HEK293 (cell line): ENCODE data around the gene KCNT1.
A peak's percentile ranks its signal among the peaks of the same experiment; 100 is the strongest.

Experiments used
- CTCF ChIA-PET: fragments of 350-600 bp; formaldehyde crosslinking; extraction: SDS; loops from one replicate; lab custom pipeline; 2021; ENCODE audit warnings: antibody characterized with exemption; lab: Yijun Ruan, JAX
- POLR2A ChIA-PET: fragments of 300-600 bp; formaldehyde crosslinking; extraction: SDS; loops from one replicate; lab custom pipeline; 2020; ENCODE audit warnings: antibody characterized with exemption, inconsistent platforms; lab: Yijun Ruan, JAX
- H3K27ac ChIP-seq: fragments of 200-500 bp; sonication (Bioruptor generic); 2 replicates; pipeline ENCODE4 v1.5.1; 2014; ENCODE audit warnings: low read depth, low read length, control low read depth, inconsistent platforms; ENCODE audit errors: extremely low read depth
- H3K36me3 ChIP-seq, 2 experiments: fragments of 200-500 bp in 1 of 2; sonication (Bioruptor generic) in 1 of 2; 1 replicate in 1 of 2; 2 replicates in 1 of 2; pipeline ENCODE4 v1.5.1; 2014 to 2017; ENCODE audit warnings: inconsistent platforms in 2 of 2, low read length in 2 of 2; ENCODE audit not compliant: control insufficient read depth in 2 of 2, insufficient read depth in 1 of 2
- H3K4me1 ChIP-seq: fragments of 200-500 bp; sonication (Bioruptor generic); 2 replicates; pipeline ENCODE4 v1.5.1; 2014; ENCODE audit warnings: mild to moderate bottlenecking, low read length, inconsistent platforms; ENCODE audit not compliant: control insufficient read depth, insufficient read depth
- H3K4me3 ChIP-seq: 2 replicates; pipeline ENCODE4 v1.5.1; 2011; ENCODE audit warnings: low read depth, mild to moderate bottlenecking, control low read depth, low read length, moderate library complexity
- H3K9me3 ChIP-seq: fragments of 200-500 bp; sonication (Bioruptor generic); 2 replicates; pipeline ENCODE4 v1.5.1; 2014; ENCODE audit warnings: low read depth, low read length, inconsistent platforms; ENCODE audit not compliant: control insufficient read depth, insufficient read depth
- BCL11A ChIP-seq: fragments of 450-650 bp; formaldehyde crosslinking; IDR thresholded peaks from 2 replicates; pipeline ENCODE4 v1.5.1; 2016; ENCODE audit warnings: low read depth, missing biosample characterization, missing genetic modification characterization
- FEZF1 ChIP-seq: fragments of 450-650 bp; formaldehyde crosslinking; IDR thresholded peaks from 2 replicates; pipeline ENCODE4 v1.5.1; 2016; ENCODE audit warnings: missing biosample characterization, missing genetic modification characterization
- KLF1 ChIP-seq: fragments of 450-650 bp; formaldehyde crosslinking; IDR thresholded peaks from 2 replicates; pipeline ENCODE4 v1.5.1; 2016; ENCODE audit warnings: missing biosample characterization, missing genetic modification characterization
- KLF7 ChIP-seq: fragments of 450-650 bp; formaldehyde crosslinking; IDR thresholded peaks from 2 replicates; pipeline ENCODE4 v1.5.1; 2016; ENCODE audit warnings: missing biosample characterization, missing genetic modification characterization, borderline replicate concordance
- REPIN1 ChIP-seq: fragments of 450-650 bp; formaldehyde crosslinking; IDR thresholded peaks from 2 replicates; pipeline ENCODE4 v1.5.1; 2017; ENCODE audit warnings: missing biosample characterization, missing genetic modification characterization, low read depth
- SALL2 ChIP-seq: fragments of 450-650 bp; formaldehyde crosslinking; IDR thresholded peaks from 2 replicates; pipeline ENCODE4 v1.5.0; 2017; ENCODE audit warnings: missing biosample characterization, mild to moderate bottlenecking, missing genetic modification characterization, borderline replicate concordance
- ZBTB7A ChIP-seq: fragments of 450-650 bp; formaldehyde crosslinking; IDR thresholded peaks from 2 replicates; pipeline ENCODE4 v1.5.1; 2016; ENCODE audit warnings: low read depth, missing biosample characterization, missing genetic modification characterization
- ZIC2 ChIP-seq: fragments of 450-650 bp; formaldehyde crosslinking; IDR thresholded peaks from 2 replicates; pipeline ENCODE4 v1.5.1; 2016; ENCODE audit warnings: missing biosample characterization, missing genetic modification characterization
- ZNF121 ChIP-seq: fragments of 450-650 bp; formaldehyde crosslinking; IDR thresholded peaks from 2 replicates; pipeline ENCODE4 v1.5.1; 2016; ENCODE audit warnings: missing biosample characterization, missing genetic modification characterization
- ZNF221 ChIP-seq: fragments of 450-650 bp; formaldehyde crosslinking; IDR thresholded peaks from 2 replicates; pipeline ENCODE4 v1.5.1; 2017; ENCODE audit warnings: missing biosample characterization, missing genetic modification characterization, borderline replicate concordance
- ZNF335 ChIP-seq: fragments of 450-650 bp; formaldehyde crosslinking; conservative IDR thresholded peaks from 2 replicates; pipeline ENCODE4 v1.5.1; 2016; ENCODE audit warnings: missing biosample characterization, missing genetic modification characterization
- ZNF555 ChIP-seq: fragments of 450-650 bp; formaldehyde crosslinking; conservative IDR thresholded peaks from 2 replicates; pipeline ENCODE4 v1.5.1; 2017; ENCODE audit warnings: missing biosample characterization, mild to moderate bottlenecking, missing genetic modification characterization, inconsistent platforms
- ZNF561 ChIP-seq: fragments of 450-650 bp; IDR thresholded peaks from 2 replicates; pipeline ENCODE4 v1.5.1; 2018; ENCODE audit warnings: missing biosample characterization, missing genetic modification characterization, borderline replicate concordance
- ZNF571 ChIP-seq: fragments of 450-650 bp; formaldehyde crosslinking; IDR thresholded peaks from 2 replicates; pipeline ENCODE4 v1.5.0; 2017; ENCODE audit warnings: missing biosample characterization, missing genetic modification characterization
- ZNF621 ChIP-seq: fragments of 450-650 bp; formaldehyde crosslinking; IDR thresholded peaks from 2 replicates; pipeline ENCODE4 v1.5.1; 2017; ENCODE audit warnings: missing biosample characterization, missing genetic modification characterization
- ZNF791 ChIP-seq: fragments of 450-650 bp; formaldehyde crosslinking; IDR thresholded peaks from 2 replicates; pipeline ENCODE4 v1.5.1; 2016; ENCODE audit warnings: missing biosample characterization, missing genetic modification characterization
- TF ChIP-seq, protein P1 (sequence below): fragments of 450-650 bp; formaldehyde crosslinking; IDR thresholded peaks from 2 replicates; pipeline ENCODE4 v1.5.1; 2016; ENCODE audit warnings: missing biosample characterization, missing genetic modification characterization
- TF ChIP-seq, protein P2 (sequence below): fragments of 450-650 bp; formaldehyde crosslinking; conservative IDR thresholded peaks from 2 replicates; pipeline ENCODE4 v1.5.1; 2016; ENCODE audit warnings: low read depth, missing biosample characterization, missing genetic modification characterization
- TF ChIP-seq, protein P3 (sequence below): fragments of 450-650 bp; formaldehyde crosslinking; IDR thresholded peaks from 2 replicates; pipeline ENCODE4 v1.5.1; 2016; ENCODE audit warnings: missing biosample characterization, missing genetic modification characterization
- TF ChIP-seq, protein P4 (sequence below): fragments of 450-650 bp; formaldehyde crosslinking; IDR thresholded peaks from 2 replicates; pipeline ENCODE4 v1.5.1; 2016; ENCODE audit warnings: missing biosample characterization, missing genetic modification characterization
- TF ChIP-seq, protein P5 (sequence below): fragments of 450-650 bp; formaldehyde crosslinking; IDR thresholded peaks from 2 replicates; pipeline ENCODE4 v1.5.1; 2016; ENCODE audit warnings: missing biosample characterization, missing genetic modification characterization

The KCNT1 gene

DNA sequence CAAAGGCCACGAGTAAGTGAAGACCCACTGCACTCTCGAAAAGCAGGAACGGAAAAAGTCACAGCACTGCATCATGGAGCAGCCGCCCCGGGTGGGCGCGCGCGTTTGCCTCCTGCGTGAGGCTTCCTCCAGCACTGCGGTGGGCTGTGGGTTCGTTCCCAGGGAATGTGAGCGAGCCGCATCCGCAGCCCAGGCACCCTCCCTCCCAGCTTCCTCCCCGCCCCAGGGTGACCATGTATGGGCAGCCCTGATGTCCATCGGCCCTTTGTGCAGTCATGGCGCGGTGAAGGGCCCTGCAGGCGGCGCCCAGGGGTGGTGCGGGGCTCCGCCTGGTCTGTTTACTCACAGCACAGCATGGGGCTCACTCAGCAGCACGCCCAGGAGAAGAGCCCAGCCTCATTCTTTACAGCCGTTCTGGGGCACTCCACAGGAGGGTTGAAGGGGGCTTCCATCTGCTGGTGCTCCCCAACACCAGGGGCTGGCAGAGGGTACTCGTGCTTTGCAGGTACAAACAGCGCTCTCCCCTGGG is 32.7 kb downstream of the KCNT1 start:
- no peak overlapping the region for H3K4me3 ChIP-seq
- ChIA-PET POLR2A (no interaction called here), CTCF (interaction anchor here (0.7 kb wide), 1 partner anchor 19 kb away, joined by 3 read pairs; no protein-coding TSS in a partner anchor)
- TF ChIP-seq ZNF621 (tag by site-specific recombination) (no peak), ZIC2 (tag by site-specific recombination) (peak; percentile 80), KLF1 (tag by site-specific recombination) (peak; percentile 87), ZNF571 (tag by site-specific recombination) (no peak)
- H3K27ac ChIP-seq = no peak overlapping the region
- no peaks in the 10 kb centered on the region for H3K36me3 ChIP-seq
- no peaks in the 10 kb centered on the region for H3K9me3 ChIP-seq
- no peaks in the 10 kb centered on the region for H3K4me1 ChIP-seq

DNA sequence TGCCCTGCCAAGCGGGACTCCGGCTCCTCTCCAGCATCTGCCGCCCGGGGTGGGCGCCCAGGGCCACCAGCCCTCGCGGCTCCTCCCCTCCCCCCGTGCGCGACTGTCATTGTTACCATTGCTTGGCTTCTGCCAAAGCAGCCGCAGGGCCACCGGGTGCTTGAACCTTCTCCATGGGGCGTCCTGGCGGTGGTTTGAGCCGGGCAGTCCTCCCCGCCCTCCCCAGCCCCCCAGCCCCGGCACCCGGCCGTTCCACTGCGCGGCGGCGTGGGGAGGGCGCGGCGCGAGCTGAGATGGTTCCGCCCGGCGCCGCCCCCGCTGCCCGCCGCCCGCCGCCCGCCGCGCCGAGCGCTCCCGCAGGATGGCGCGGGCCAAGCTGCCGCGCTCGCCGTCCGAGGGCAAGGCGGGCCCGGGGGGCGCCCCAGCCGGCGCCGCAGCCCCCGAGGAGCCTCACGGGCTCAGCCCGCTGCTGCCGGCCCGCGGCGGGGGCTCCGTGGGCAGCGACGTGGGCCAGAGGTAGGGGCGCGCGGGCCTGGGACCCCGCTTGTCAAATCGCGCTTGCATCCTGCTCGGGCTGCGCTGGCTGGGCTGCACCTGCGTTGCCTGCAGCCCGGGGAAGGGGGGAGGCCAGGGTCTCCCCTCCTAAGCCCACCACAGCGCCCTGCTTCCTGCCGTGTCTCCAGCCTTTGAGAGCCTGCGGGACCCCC is 34.4 kb downstream of the KCNT1 start:
- POLR2A ChIA-PET = no interaction called here
- H3K4me1 ChIP-seq = no peaks in the 10 kb centered on the region
- no peaks in the 10 kb centered on the region for H3K36me3 ChIP-seq
- no peak overlapping the region for H3K4me3 ChIP-seq
- H3K9me3 ChIP-seq = no peaks in the 10 kb centered on the region
- CTCF ChIA-PET = interaction anchor here (0.6 kb wide), 1 partner anchor 25 kb away, joined by 3 read pairs; no protein-coding TSS in a partner anchor
- no peak overlapping the region for H3K27ac ChIP-seq
- TF ChIP-seq, protein P1, sequence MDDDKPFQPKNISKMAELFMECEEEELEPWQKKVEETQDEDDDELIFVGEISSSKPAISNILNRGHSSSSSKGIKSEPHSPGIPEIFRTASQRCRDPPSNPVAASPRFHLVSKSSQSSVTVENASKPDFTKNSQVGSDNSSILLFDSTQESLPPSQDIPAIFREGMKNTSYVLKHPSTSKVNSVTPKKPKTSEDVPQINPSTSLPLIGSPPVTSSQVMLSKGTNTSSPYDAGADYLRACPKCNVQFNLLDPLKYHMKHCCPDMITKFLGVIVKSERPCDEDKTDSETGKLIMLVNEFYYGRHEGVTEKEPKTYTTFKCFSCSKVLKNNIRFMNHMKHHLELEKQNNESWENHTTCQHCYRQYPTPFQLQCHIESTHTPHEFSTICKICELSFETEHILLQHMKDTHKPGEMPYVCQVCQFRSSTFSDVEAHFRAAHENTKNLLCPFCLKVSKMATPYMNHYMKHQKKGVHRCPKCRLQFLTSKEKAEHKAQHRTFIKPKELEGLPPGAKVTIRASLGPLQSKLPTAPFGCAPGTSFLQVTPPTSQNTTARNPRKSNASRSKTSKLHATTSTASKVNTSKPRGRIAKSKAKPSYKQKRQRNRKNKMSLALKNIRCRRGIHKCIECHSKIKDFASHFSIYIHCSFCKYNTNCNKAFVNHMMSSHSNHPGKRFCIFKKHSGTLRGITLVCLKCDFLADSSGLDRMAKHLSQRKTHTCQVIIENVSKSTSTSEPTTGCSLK (tag by site-specific recombination) = no peak
- TF ChIP-seq, protein P2, sequence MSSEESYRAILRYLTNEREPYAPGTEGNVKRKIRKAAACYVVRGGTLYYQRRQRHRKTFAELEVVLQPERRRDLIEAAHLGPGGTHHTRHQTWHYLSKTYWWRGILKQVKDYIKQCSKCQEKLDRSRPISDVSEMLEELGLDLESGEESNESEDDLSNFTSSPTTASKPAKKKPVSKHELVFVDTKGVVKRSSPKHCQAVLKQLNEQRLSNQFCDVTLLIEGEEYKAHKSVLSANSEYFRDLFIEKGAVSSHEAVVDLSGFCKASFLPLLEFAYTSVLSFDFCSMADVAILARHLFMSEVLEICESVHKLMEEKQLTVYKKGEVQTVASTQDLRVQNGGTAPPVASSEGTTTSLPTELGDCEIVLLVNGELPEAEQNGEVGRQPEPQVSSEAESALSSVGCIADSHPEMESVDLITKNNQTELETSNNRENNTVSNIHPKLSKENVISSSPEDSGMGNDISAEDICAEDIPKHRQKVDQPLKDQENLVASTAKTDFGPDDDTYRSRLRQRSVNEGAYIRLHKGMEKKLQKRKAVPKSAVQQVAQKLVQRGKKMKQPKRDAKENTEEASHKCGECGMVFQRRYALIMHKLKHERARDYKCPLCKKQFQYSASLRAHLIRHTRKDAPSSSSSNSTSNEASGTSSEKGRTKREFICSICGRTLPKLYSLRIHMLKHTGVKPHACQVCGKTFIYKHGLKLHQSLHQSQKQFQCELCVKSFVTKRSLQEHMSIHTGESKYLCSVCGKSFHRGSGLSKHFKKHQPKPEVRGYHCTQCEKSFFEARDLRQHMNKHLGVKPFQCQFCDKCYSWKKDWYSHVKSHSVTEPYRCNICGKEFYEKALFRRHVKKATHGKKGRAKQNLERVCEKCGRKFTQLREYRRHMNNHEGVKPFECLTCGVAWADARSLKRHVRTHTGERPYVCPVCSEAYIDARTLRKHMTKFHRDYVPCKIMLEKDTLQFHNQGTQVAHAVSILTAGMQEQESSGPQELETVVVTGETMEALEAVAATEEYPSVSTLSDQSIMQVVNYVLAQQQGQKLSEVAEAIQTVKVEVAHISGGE (tag by site-specific recombination) = no peak
- TF ChIP-seq BCL11A (tag by site-specific recombination) (no peak), ZBTB7A (no peak), ZNF555 (no peak), ZNF121 (no peak), ZNF335 (no peak), KLF7 (tag by site-specific recombination) (no peak), ZNF221 (tag by site-specific recombination) (no peak), REPIN1 (tag by site-specific recombination) (no peak), SALL2 (no peak), ZNF561 (tag by site-specific recombination) (no peak), FEZF1 (tag by site-specific recombination) (no peak), ZNF791 (tag by site-specific recombination) (no peak)
- TF ChIP-seq, protein P3, sequence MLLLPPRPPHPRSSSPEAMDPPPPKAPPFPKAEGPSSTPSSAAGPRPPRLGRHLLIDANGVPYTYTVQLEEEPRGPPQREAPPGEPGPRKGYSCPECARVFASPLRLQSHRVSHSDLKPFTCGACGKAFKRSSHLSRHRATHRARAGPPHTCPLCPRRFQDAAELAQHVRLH = no peak
- TF ChIP-seq, protein P4, sequence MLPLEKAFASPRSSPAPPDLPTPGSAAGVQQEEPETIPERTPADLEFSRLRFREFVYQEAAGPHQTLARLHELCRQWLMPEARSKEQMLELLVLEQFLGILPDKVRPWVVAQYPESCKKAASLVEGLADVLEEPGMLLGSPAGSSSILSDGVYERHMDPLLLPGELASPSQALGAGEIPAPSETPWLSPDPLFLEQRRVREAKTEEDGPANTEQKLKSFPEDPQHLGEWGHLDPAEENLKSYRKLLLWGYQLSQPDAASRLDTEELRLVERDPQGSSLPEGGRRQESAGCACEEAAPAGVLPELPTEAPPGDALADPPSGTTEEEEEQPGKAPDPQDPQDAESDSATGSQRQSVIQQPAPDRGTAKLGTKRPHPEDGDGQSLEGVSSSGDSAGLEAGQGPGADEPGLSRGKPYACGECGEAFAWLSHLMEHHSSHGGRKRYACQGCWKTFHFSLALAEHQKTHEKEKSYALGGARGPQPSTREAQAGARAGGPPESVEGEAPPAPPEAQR (tag by site-specific recombination) = no peak
- TF ChIP-seq, protein P5, sequence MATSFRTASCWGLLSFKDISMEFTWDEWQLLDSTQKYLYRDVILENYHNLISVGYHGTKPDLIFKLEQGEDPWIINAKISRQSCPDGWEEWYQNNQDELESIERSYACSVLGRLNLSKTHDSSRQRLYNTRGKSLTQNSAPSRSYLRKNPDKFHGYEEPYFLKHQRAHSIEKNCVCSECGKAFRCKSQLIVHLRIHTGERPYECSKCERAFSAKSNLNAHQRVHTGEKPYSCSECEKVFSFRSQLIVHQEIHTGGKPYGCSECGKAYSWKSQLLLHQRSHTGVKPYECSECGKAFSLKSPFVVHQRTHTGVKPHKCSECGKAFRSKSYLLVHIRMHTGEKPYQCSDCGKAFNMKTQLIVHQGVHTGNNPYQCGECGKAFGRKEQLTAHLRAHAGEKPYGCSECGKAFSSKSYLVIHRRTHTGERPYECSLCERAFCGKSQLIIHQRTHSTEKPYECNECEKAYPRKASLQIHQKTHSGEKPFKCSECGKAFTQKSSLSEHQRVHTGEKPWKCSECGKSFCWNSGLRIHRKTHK (tag by site-specific recombination) = no peak
